Measurements from ENCODE around the gene TMEM273. TPM values are rescaled to one million over a fixed set of nuclear protein-coding genes. Genes with fewer than 3 reads are reported as not detected.

The TMEM273 gene
- total RNA-seq, 1 donor from 2014 or later = not detected

DNA sequence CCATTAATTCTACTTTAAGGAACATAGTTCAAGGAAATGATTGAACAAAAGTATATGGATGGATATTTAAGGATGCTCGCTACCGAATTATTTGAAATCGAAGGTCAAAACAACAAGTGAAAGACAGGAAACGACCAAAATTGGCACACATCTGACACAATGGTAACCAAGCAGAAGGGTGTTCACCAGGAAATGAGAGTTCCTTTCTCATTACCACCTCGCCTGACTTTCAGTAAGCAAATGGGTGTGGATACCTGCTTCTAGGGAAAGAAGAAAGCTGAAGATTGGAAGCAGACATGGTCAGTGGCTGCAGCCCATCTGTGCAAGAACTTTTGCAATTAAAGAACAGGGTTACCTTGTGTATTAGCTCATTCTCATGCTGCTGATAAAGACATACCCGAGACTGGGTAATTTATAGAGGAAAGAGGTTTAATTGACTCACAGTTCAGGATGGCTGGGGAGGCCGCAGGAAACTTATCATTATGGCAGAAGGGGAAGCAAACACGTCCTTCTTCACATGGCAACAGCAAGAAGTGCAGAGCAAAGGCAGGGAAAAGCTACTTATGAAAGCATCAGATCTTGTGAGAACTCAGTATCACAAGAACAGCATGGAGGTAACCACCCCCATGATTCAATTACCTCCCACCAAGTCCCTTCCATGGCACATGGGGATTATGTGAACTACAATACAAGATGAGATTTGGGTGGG lies 6.2 kb upstream of the TMEM273 start:
- no peaks in the 10 kb centered on the region for H3K36me3 Mint-ChIP-seq
- H3K9me3 Mint-ChIP-seq = no peaks in the 10 kb centered on the region
- H3K27ac Mint-ChIP-seq = no peak overlapping the region
- H3K27me3 Mint-ChIP-seq = peaks cover 8% of the 10 kb centered on the region
- no peaks in the 10 kb centered on the region for H3K4me1 Mint-ChIP-seq (ENCODE audit: unreplicated experiment)
- TF ChIP-seq, protein P1, sequence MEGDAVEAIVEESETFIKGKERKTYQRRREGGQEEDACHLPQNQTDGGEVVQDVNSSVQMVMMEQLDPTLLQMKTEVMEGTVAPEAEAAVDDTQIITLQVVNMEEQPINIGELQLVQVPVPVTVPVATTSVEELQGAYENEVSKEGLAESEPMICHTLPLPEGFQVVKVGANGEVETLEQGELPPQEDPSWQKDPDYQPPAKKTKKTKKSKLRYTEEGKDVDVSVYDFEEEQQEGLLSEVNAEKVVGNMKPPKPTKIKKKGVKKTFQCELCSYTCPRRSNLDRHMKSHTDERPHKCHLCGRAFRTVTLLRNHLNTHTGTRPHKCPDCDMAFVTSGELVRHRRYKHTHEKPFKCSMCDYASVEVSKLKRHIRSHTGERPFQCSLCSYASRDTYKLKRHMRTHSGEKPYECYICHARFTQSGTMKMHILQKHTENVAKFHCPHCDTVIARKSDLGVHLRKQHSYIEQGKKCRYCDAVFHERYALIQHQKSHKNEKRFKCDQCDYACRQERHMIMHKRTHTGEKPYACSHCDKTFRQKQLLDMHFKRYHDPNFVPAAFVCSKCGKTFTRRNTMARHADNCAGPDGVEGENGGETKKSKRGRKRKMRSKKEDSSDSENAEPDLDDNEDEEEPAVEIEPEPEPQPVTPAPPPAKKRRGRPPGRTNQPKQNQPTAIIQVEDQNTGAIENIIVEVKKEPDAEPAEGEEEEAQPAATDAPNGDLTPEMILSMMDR (conservative IDR thresholded peaks at IDR 0.05) = no peak
- H3K4me3 Mint-ChIP-seq = no peak overlapping the region
- DNase-seq (ENCODE audit: extremely low spot score, unreplicated experiment) = no peak

DNA sequence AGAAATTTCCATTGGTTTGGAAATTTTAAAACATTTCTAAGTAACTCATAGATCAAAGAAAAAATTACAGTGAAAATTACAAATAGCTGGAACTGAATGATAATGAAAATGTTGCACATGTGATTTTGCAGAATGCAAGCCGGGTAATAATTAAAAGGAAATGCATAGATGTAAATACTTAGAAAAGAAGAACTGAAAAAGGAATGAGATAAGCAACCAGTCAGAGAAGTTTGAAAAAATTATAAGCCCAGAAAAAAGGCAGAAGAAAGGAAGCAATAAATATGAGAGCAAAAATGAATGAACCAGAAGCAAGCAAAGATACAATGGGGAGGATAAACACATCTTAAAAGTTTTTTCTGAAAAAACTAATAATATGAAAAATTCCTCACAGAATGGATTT lies 3.2 kb upstream of the TMEM273 start:
- Mint-ChIP-seq H3K27ac (no peak overlapping the region), H3K4me1 (ENCODE audit: unreplicated experiment) (no peaks in the 10 kb centered on the region), H3K4me3 (no peak overlapping the region)

DNA sequence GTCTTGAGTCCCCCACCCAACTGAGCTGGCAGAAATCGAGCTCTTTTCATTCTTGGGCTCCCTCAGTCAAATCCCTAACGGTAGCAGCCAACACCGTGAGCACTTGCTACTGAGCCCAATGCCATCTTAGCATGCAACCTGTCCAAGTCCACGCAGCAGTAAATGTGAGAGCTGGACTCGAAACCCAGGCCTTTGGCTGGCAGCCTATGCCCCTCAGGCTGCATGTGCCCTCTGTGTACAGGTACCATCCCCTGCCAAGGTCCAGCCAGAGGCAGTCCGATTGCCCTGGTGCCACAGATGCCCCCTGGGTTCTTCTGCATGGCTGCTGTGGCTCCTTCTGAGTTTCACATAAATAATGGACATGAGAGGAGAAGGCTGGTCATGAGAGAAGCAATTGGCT lies 1.2 kb upstream of the TMEM273 start:
- no peaks in the 10 kb centered on the region for H3K36me3 Mint-ChIP-seq
- TF ChIP-seq, protein P1 (conservative IDR thresholded peaks at IDR 0.05) = no peak
- H3K4me3 Mint-ChIP-seq = no peak overlapping the region
- peaks cover 2% of the 10 kb centered on the region for H3K27me3 Mint-ChIP-seq
- H3K4me1 Mint-ChIP-seq (ENCODE audit: unreplicated experiment) = no peaks in the 10 kb centered on the region
- H3K27ac Mint-ChIP-seq = no peak overlapping the region
- no peaks in the 10 kb centered on the region for H3K9me3 Mint-ChIP-seq
- peak; percentile 40 for DNase-seq (ENCODE audit: extremely low spot score, unreplicated experiment)

More for the DNA sequence above, 3.2 kb upstream of the TMEM273 start:
- no peaks in the 10 kb centered on the region for H3K36me3 Mint-ChIP-seq
- H3K27me3 Mint-ChIP-seq = peaks cover 6% of the 10 kb centered on the region
- no peak for DNase-seq (ENCODE audit: extremely low spot score, unreplicated experiment)
- no peaks in the 10 kb centered on the region for H3K9me3 Mint-ChIP-seq
- TF ChIP-seq, protein P1 (conservative IDR thresholded peaks at IDR 0.05) = no peak

DNA sequence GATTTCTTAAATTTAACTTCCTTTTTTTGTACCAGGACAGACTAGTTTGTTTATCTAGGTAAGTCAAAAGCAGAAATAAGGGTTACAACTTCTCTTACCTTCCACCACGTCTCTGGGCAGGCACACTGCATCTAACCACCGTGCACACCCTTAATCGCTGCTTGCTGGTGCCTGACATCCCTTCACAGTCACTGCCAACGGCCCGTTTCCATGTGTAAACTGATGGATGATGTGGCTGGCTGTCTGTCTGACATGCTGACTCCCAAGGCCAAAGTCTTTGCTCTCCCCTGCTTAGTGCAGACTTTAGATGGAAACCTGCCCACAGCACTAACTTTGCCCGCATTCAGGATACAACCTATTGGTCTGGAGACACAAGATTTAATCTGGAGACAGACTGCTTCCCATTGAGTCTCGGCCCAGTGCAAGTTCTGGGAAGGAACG lies 1.1 kb downstream of the TMEM273 start:
- no peak overlapping the region for H3K27ac Mint-ChIP-seq
- no peak overlapping the region for H3K4me3 Mint-ChIP-seq
- H3K4me1 Mint-ChIP-seq (ENCODE audit: unreplicated experiment) = no peaks in the 10 kb centered on the region
- TF ChIP-seq, protein P1 (conservative IDR thresholded peaks at IDR 0.05) = no peak
- H3K9me3 Mint-ChIP-seq = no peaks in the 10 kb centered on the region
- peak; percentile 31 for DNase-seq (ENCODE audit: extremely low spot score, unreplicated experiment)
- H3K27me3 Mint-ChIP-seq = peaks cover under 1% of the 10 kb centered on the region
- H3K36me3 Mint-ChIP-seq = no peaks in the 10 kb centered on the region

DNA sequence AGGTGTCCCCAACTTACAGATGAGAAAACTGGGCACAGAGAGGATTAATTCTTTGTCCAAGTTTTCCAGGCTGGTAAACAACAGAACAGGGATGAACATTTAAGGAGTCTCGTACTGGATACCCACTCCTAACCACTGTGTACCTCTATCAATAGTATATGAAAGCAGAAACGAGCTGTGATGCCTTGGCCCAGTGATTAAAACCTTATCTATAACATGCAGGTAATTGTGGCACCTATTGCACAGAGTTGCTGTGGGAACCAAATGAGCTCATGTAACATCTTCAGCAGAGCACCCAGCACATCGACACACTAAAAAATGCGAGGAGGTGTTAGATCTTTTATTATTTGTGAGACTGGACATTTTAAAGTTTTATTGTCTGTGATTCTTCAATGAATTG lies 1.6 kb downstream of the TMEM273 start:
- Mint-ChIP-seq H3K4me1 (ENCODE audit: unreplicated experiment) (no peaks in the 10 kb centered on the region), H3K9me3 (no peaks in the 10 kb centered on the region), H3K27me3 (peaks cover 3% of the 10 kb centered on the region), H3K36me3 (no peaks in the 10 kb centered on the region), H3K27ac (no peak overlapping the region), H3K4me3 (no peak overlapping the region)
- no peak for DNase-seq (ENCODE audit: extremely low spot score, unreplicated experiment)
- TF ChIP-seq, protein P1 (conservative IDR thresholded peaks at IDR 0.05) = no peak

All from type B pancreatic cell (in vitro differentiated cells).